Liver (tissue), 9 donors: ENCODE results near the gene VGLL4. TPM values are rescaled to one million over a fixed set of nuclear protein-coding genes. Genes with fewer than 3 reads are reported as not detected.

Source experiments
- DNase-seq: peaks from one replicate; pipeline ENCODE4 v3.0.0-alpha.2; 2017; ENCODE audit warnings: low spot score
- H3K27ac ChIP-seq, 2 donors: one replicate each; pipeline ENCODE4 v1.7.0; 2013; ENCODE audit warnings: inconsistent platforms in 2 of 2, low read length in 2 of 2, control low read depth in 1 of 2, low read depth in 1 of 2, mild to moderate bottlenecking in 1 of 2
- H3K27me3 ChIP-seq, 4 donors: one replicate each; pipeline versions ENCODE4 v1.6.1 to v1.7.0; 2013; ENCODE audit warnings: low read length in 3 of 4, inconsistent platforms in 1 of 4, mild to moderate bottlenecking in 1 of 4, moderate library complexity in 1 of 4; ENCODE audit not compliant: control insufficient read depth in 4 of 4, insufficient read depth in 4 of 4
- H3K36me3 ChIP-seq, 4 donors: one replicate each; pipeline versions ENCODE4 v1.6.1 to v1.7.0; 2013; ENCODE audit warnings: low read length in 3 of 4, mild to moderate bottlenecking in 3 of 4, low read depth in 1 of 4, moderate library complexity in 1 of 4; ENCODE audit not compliant: control insufficient read depth in 4 of 4, insufficient read depth in 3 of 4
- H3K4me1 ChIP-seq, 4 donors: one replicate each; pipeline versions ENCODE4 v1.6.1 to v1.7.0; 2013; ENCODE audit warnings: low read length in 3 of 4, mild to moderate bottlenecking in 3 of 4, moderate library complexity in 1 of 4; ENCODE audit not compliant: control insufficient read depth in 4 of 4, insufficient read depth in 4 of 4
- H3K4me3 ChIP-seq, 3 donors: one replicate each; pipeline versions ENCODE4 v1.6.1 to v1.7.0; 2013; ENCODE audit warnings: low read length in 3 of 3, control low read depth in 1 of 3, low read depth in 1 of 3, mild to moderate bottlenecking in 1 of 3
- H3K9ac ChIP-seq, 2 donors: one replicate each; pipeline ENCODE4 v1.7.0; 2013; ENCODE audit warnings: low read length in 2 of 2, mild to moderate bottlenecking in 2 of 2, moderate library complexity in 2 of 2, control low read depth in 1 of 2, low read depth in 1 of 2
- H3K9me3 ChIP-seq, 4 donors: one replicate each; pipeline versions ENCODE4 v1.6.1 to v1.7.0; 2013; ENCODE audit warnings: low read length in 3 of 4; ENCODE audit not compliant: control insufficient read depth in 4 of 4
- EGR1 ChIP-seq, 2 donors: IDR thresholded peaks; 2 replicates each; pipeline ENCODE4 v1.6.1; 2016 to 2018; ENCODE audit warnings: antibody characterized with exemption in 2 of 2, low read depth in 2 of 2
- FOXA1 ChIP-seq: IDR thresholded peaks from 2 replicates; pipeline ENCODE4 v1.6.1; 2016; ENCODE audit warnings: antibody characterized with exemption
- FOXA2 ChIP-seq: IDR thresholded peaks from 2 replicates; pipeline ENCODE4 v1.6.1; 2016; ENCODE audit warnings: antibody characterized with exemption
- GABPA ChIP-seq, 2 donors: IDR thresholded peaks in 1 of 2; conservative IDR thresholded peaks in 1 of 2; 2 replicates each; pipeline ENCODE4 v1.6.1; 2016; ENCODE audit warnings: antibody characterized with exemption in 2 of 2, mild to moderate bottlenecking in 1 of 2, moderate library complexity in 1 of 2
- HNF4A ChIP-seq, 2 donors: conservative IDR thresholded peaks; 2 replicates each; pipeline ENCODE4 v1.6.1; 2016; ENCODE audit warnings: antibody characterized with exemption in 2 of 2, mild to moderate bottlenecking in 2 of 2
- HNF4G ChIP-seq: IDR thresholded peaks from 2 replicates; pipeline ENCODE4 v1.6.1; 2016; ENCODE audit warnings: antibody characterized with exemption
- JUND ChIP-seq, 2 donors: IDR thresholded peaks; 2 replicates each; pipeline ENCODE4 v1.6.1; 2016; ENCODE audit warnings: antibody characterized with exemption in 2 of 2
- RAD21 ChIP-seq, 2 donors: IDR thresholded peaks; 2 replicates each; pipeline ENCODE4 v1.6.1; 2016; ENCODE audit warnings: antibody characterized with exemption in 2 of 2, mild to moderate bottlenecking in 2 of 2
- RXRA ChIP-seq, 2 donors: IDR thresholded peaks; 2 replicates each; pipeline ENCODE4 v1.6.1; 2017 to 2018; ENCODE audit warnings: antibody characterized with exemption in 2 of 2, mild to moderate bottlenecking in 1 of 2
- SP1 ChIP-seq: IDR thresholded peaks from 2 replicates; pipeline ENCODE4 v1.6.1; 2018; ENCODE audit warnings: antibody characterized with exemption, mild to moderate bottlenecking
- TAF1 ChIP-seq: conservative IDR thresholded peaks from 2 replicates; pipeline ENCODE4 v1.6.1; 2016; ENCODE audit warnings: antibody characterized with exemption, mild to moderate bottlenecking
- YY1 ChIP-seq: IDR thresholded peaks from 2 replicates; pipeline ENCODE4 v1.6.1; 2016; ENCODE audit warnings: antibody characterized with exemption, mild to moderate bottlenecking
- WGBS: extraction: QIAGEN DNeasy Blood & Tissue Kit; methylation state at CpG from one replicate; pipeline ENCODE4 v1.1.7; 2013; 5-methylcytosine and 5-hydroxymethylcytosine counted together
- polyA plus RNA-seq, 2 donors: library from polyadenylated mRNA; stranded (reverse) in 1 of 2; unstranded in 1 of 2; fragments of 200-250 nt in 1 of 2; fragments of >200 nt in 1 of 2; fragmentation: Nextera tagmentation in 1 of 2; extraction: Ambion mirVana in 1 of 2; gene quantifications; one replicate each; pipeline versions ENCODE4 v1.2.1 to v1.2.3, GENCODE V29; 2013 to 2015
- total RNA-seq, 2 donors: library from RNA; depleted of rRNA; stranded (reverse); fragments of >200 nt; gene quantifications; one replicate each; pipeline ENCODE4 v1.2.3, GENCODE V29; 2014
- TF ChIP-seq, protein P1 (sequence below): IDR thresholded peaks from 2 replicates; pipeline ENCODE4 v1.6.1; 2016; ENCODE audit warnings: antibody characterized with exemption
- TF ChIP-seq, protein P2 (sequence below): IDR thresholded peaks from 2 replicates; pipeline ENCODE4 v1.6.1; 2016; ENCODE audit warnings: antibody characterized with exemption
- TF ChIP-seq, protein P3 (sequence below): IDR thresholded peaks from 2 replicates; pipeline ENCODE4 v1.6.1; 2016; ENCODE audit warnings: antibody characterized with exemption
- TF ChIP-seq, protein P4 (sequence below): IDR thresholded peaks from 2 replicates; pipeline ENCODE4 v1.6.1; 2016; ENCODE audit warnings: antibody characterized with exemption, mild to moderate bottlenecking
- TF ChIP-seq, protein P5 (sequence below): fragments of 150-350 bp; IDR thresholded peaks from 2 replicates; pipeline ENCODE4 v1.5.1; 2017; ENCODE audit warnings: improper control_type of control experiment, low read depth, low read length; ENCODE audit not compliant: missing input control
- donor health status: healthy.
- donor health status: healthy.
- donor health status: healthy.
- donor health status: healthy.
- donor health status: healthy.

Gene VGLL4
- total and polyA plus RNA-seq, 4 donors, result 7.2 to 27.9 (median 13.0) TPM

DNA sequence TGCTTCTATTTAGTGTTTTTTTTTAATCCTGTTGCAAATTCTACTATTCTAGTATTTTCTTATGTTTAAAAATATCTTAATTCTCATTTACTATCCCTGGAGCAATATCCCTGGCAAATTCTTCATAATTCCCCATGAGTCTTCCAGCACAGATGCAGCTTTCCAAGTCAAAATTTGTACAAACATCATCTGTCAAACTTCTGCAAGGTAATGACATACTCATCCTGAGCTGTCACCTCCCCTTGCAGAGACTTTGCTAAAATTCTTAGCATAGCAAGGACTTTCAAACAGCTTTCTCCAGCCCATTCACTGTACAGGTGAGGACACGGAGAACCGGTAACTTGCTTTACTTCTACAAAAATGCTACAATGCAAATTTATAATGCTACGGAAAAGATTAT, 28.6 kb upstream of the VGLL4 start:
- no peak for DNase-seq

More for the DNA sequence above, 28.6 kb upstream of the VGLL4 start:
- no peak overlapping the region for H3K9ac ChIP-seq
- TF ChIP-seq SP1 (no peak), JUND (IDR thresholded peaks at IDR 0.05) (no peak), FOXA1 (no peak), EGR1 (IDR thresholded peaks at IDR 0.05; ENCODE audit: low read depth in 2 of 2) (no peak), HNF4G (no peak), FOXA2 (no peak), YY1 (no peak), HNF4A (conservative IDR thresholded peaks at IDR 0.05) (no peak), RXRA (IDR thresholded peaks at IDR 0.05) (no peak), RAD21 (IDR thresholded peaks at IDR 0.05) (no peak), TAF1 (no peak), GABPA (IDR thresholded peaks at IDR 0.05 in 1 of 2, conservative IDR thresholded peaks at IDR 0.05 in 1 of 2) (no peak)
- TF ChIP-seq, protein P1, sequence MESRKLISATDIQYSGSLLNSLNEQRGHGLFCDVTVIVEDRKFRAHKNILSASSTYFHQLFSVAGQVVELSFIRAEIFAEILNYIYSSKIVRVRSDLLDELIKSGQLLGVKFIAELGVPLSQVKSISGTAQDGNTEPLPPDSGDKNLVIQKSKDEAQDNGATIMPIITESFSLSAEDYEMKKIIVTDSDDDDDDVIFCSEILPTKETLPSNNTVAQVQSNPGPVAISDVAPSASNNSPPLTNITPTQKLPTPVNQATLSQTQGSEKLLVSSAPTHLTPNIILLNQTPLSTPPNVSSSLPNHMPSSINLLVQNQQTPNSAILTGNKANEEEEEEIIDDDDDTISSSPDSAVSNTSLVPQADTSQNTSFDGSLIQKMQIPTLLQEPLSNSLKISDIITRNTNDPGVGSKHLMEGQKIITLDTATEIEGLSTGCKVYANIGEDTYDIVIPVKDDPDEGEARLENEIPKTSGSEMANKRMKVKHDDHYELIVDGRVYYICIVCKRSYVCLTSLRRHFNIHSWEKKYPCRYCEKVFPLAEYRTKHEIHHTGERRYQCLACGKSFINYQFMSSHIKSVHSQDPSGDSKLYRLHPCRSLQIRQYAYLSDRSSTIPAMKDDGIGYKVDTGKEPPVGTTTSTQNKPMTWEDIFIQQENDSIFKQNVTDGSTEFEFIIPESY, result no peak
- TF ChIP-seq, protein P2, sequence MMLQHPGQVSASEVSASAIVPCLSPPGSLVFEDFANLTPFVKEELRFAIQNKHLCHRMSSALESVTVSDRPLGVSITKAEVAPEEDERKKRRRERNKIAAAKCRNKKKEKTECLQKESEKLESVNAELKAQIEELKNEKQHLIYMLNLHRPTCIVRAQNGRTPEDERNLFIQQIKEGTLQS, result no peak
- TF ChIP-seq, protein P3, sequence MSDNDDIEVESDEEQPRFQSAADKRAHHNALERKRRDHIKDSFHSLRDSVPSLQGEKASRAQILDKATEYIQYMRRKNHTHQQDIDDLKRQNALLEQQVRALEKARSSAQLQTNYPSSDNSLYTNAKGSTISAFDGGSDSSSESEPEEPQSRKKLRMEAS, result no peak
- TF ChIP-seq, protein P4, sequence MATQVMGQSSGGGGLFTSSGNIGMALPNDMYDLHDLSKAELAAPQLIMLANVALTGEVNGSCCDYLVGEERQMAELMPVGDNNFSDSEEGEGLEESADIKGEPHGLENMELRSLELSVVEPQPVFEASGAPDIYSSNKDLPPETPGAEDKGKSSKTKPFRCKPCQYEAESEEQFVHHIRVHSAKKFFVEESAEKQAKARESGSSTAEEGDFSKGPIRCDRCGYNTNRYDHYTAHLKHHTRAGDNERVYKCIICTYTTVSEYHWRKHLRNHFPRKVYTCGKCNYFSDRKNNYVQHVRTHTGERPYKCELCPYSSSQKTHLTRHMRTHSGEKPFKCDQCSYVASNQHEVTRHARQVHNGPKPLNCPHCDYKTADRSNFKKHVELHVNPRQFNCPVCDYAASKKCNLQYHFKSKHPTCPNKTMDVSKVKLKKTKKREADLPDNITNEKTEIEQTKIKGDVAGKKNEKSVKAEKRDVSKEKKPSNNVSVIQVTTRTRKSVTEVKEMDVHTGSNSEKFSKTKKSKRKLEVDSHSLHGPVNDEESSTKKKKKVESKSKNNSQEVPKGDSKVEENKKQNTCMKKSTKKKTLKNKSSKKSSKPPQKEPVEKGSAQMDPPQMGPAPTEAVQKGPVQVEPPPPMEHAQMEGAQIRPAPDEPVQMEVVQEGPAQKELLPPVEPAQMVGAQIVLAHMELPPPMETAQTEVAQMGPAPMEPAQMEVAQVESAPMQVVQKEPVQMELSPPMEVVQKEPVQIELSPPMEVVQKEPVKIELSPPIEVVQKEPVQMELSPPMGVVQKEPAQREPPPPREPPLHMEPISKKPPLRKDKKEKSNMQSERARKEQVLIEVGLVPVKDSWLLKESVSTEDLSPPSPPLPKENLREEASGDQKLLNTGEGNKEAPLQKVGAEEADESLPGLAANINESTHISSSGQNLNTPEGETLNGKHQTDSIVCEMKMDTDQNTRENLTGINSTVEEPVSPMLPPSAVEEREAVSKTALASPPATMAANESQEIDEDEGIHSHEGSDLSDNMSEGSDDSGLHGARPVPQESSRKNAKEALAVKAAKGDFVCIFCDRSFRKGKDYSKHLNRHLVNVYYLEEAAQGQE, result no peak
- TF ChIP-seq, protein P5, sequence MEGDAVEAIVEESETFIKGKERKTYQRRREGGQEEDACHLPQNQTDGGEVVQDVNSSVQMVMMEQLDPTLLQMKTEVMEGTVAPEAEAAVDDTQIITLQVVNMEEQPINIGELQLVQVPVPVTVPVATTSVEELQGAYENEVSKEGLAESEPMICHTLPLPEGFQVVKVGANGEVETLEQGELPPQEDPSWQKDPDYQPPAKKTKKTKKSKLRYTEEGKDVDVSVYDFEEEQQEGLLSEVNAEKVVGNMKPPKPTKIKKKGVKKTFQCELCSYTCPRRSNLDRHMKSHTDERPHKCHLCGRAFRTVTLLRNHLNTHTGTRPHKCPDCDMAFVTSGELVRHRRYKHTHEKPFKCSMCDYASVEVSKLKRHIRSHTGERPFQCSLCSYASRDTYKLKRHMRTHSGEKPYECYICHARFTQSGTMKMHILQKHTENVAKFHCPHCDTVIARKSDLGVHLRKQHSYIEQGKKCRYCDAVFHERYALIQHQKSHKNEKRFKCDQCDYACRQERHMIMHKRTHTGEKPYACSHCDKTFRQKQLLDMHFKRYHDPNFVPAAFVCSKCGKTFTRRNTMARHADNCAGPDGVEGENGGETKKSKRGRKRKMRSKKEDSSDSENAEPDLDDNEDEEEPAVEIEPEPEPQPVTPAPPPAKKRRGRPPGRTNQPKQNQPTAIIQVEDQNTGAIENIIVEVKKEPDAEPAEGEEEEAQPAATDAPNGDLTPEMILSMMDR, result no peak
- no peak overlapping the region for H3K4me3 ChIP-seq
- 96% methylated on average over 3 of the region's 3 CpGs for WGBS
- no peaks in the 10 kb centered on the region for H3K9me3 ChIP-seq
- H3K36me3 ChIP-seq, result no peaks in the 10 kb centered on the region
- H3K27ac ChIP-seq, result no peak overlapping the region
- H3K27me3 ChIP-seq, result no peaks in the 10 kb centered on the region
- peaks cover 0 to 3% (median 0%) of the 10 kb centered on the region in 4 donors for H3K4me1 ChIP-seq
